ENCODE measurements around the gene ULK1.
"Not testable (repeated sequence)": the region's sequence is repeated elsewhere in the genome, so short reads cannot be mapped to it uniquely, and the experiment has no call there.

Gene ULK1

GRCh38 chr12:131947482-131948027, 53.1 kb downstream of the ULK1 start:
- no peak for DNase-seq

GRCh38 chr12:131948166-131948712, 53.8 kb downstream of the ULK1 start:
- no peak for DNase-seq

- DNase-seq: not testable (repeated sequence)
These were observed 54.5 kb downstream of the ULK1 start for GRCh38 chr12:131948713-131949430.

DNA sequence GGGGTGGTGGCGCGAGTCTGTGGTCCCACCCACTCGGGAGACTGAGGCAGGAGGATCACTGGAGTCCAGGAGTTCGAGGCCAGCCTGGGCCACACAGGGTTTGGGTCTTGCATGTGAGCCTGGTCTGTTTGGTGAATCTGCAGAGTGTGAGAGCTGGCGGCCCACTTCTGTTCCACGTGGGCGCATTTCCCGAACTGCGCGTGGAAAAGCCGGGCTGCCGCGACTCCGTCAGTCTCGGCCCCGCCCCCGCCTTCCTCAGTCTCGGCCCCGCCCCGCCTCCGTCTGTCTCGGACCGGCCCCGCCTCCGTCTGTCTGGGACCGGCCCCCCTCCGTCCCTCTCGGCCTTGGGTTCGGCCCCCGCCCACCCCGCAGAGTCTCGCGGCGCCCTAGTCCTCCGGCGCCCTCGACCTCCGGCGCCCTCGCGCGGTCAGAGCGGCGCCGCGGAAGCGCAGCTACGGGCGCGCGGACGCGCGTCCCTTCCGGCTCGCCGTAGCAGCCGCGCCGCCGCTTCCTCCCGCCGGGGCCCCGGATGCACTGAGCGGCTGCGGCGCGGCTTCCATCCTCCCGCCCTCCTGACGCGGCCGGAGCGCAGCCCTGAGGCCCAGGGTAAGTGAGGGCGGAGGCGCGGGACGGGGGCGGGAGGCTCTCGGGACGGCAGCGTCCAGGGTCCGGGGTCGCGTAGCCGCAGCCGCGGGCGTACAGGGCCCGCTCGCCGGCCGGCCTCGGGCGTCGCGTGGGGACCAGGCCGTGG, 55.2 kb downstream of the ULK1 start, which contains the start of gene EP400:
Gene EP400, plus strand, starts transcription at position 512 of the 751 bp plus-strand sequence. CDS start 10,678 bp downstream, outside the sequence.
- DNase-seq: peak; percentile 88

DNA sequence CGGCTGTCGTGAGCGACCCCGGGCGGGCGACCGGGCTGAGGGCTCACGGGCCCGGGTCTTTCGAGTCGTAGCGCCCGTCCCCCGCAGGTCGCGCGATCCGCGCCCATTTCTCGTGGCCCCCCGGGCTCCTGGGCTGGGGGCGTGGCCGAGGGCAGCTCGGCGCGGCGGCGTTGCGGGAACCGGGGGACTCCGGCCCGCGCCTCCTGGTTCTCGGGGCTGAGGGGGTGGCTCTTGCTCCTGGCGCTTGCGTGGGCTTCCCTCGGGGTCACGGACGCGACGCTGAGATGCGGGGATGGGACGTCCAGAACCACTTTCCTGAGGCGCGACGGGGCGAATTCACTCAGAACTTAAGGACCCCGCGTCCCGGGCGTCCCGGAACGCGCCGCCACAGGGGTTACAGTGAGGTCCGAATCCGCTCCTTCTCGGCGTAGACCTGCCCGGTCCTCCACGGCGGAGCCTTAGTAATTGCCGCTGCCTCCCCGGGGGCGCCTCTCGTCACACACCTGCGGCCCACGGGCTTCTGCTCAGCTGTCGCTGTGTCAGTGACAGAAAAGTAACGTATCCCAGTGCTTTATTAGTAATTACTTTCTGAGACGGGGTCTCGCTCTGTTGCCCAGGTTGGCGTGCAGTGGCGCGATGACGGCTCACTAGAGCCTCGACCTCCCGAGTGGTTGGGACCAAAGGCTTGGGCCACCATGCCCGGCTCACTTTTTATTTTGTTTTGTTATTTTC, 55.9 kb downstream of the ULK1 start:
- no peak for DNase-seq

DNA sequence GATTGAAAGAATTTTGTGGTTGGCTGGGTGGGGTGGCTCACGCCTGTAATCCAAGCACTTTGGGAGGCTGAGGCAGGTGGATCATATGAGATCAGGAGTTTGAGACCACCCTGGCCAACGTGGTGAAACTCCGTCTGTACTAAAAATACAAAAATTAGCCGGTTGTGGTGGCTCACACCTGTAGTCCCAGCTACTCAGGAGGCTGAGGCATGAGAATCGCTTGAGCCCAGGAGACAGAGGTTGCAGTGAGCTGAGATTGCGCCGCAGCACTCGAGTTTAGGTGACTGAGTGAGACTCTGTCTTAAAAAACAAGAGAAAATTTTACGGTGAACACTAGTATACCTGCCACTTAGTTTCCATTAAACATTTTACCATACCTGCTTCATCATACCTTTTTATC, 59.4 kb downstream of the ULK1 start:
- DNase-seq: not testable (repeated sequence)

DNA sequence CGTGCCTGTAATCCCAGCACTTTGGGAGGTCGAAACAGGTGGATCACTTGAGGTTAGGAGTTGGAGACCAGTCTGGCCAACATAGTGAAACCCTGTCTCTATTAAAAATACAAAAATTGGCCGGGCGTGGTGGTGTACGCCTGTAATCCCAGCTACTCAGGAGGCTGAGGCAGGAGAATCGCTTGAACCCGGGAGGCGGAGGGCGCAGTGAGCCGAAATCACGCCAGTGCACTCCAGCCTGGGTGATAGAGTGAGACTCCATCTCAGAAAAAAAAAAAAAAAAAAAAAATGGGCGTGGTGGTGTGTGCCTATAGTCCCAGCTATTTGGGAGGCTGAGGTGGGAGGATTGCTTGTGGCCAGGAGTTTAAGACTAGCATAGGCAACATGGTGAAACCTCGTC, 60.0 kb downstream of the ULK1 start:
- DNase-seq: not testable (repeated sequence)

DNA sequence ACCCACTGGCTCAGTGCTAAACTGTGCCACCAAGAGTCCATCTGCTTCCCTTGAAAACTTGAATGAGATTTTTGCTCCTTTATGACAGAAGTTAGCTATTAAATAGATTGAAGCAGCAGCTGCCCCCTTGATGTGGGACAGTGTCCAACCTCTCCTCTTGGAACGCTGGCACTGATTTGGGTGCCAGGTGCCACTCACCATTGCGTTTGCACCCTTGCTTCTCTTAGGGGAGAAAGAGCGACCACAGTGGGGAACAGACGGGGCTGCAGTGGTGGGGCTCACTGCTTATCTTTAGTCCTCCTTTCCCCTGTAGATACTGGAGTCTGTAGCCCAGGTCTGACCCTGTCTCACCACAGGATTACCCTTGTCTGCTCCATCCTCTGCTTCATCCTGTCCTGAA, 64.7 kb downstream of the ULK1 start:
- DNase-seq: no peak

- no peak for DNase-seq
These were observed 65.5 kb downstream of the ULK1 start for GRCh38 chr12:131959641-131960589.

DNA sequence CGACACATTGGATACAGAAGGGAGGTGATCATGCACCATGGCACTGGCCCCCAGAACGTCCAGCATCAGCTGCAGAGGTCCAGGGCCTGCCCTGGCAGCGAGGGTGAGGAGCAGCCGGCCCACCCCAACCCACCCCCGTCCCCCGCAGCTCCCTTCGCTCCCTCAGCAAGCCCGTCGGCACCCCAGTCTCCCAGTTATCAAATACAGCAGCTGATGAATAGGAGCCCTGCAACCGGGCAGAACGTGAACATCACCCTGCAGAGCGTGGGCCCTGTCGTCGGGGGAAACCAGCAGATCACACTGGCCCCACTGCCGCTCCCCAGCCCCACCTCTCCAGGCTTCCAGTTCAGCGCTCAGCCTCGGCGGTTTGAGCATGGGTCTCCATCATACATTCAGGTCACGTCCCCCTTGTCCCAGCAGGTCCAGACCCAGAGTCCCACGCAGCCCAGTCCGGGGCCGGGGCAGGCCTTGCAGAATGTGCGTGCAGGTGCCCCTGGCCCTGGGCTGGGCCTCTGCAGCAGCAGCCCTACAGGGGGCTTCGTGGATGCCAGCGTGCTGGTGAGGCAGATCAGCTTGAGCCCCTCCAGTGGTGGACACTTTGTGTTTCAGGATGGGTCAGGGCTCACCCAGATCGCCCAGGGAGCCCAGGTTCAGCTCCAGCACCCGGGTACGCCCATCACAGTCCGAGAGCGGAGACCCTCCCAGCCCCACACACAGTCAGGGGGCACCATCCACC, 66.3 kb downstream of the ULK1 start:
- DNase-seq: not testable (repeated sequence)

GRCh38 chr12:131961328-131961727, 66.9 kb downstream of the ULK1 start:
- DNase-seq: not testable (repeated sequence)

DNA sequence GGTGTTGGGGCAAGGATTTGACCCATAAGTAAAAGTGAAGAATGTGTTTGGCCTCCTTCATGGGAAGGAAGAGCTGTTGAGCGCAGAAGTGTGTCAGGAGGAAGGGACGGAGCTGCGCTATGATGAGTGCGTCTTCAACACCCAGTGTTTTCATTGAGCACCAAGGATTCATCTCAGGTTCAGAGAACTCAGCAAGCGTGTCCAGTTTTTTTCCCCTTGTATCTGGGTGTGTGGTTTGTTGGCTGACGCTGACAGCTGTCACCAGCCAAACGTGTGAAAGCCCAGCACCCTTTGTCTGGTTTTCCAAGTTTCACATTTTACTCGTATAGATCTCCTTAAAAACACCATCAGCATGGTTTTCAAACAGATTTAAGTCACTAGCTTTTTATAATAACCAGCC, 67.6 kb downstream of the ULK1 start:
- DNase-seq: no peak

- DNase-seq: no peak
These were observed 69.0 kb downstream of the ULK1 start for GRCh38 chr12:131963381-131963780.

GRCh38 chr12:131965073-131965472, 70.7 kb downstream of the ULK1 start:
- no peak for DNase-seq

GRCh38 chr12:131971226-131971625, 76.8 kb downstream of the ULK1 start:
- DNase-seq: no peak

Measured in NCI-H1092 (cell line).